ENCODE measurements around the gene MRPS21. TPM values are rescaled to one million over a fixed set of nuclear protein-coding genes. Genes with fewer than 3 reads are reported as not detected.

The MRPS21 gene
- total RNA-seq, 2 donors from 2014 or later = 30.1 to 39.5 TPM

GRCh38 chr1:150281758-150282557 is 11.7 kb upstream of the MRPS21 start, which contains the start of gene CIART:
TSS of gene CIART (plus strand) at chr1:150282554. CDS start at chr1:150283268, 714 bp downstream.
- H3K27me3 ChIP-seq (replicated peaks; ENCODE audit: insufficient read depth) = no peaks in the 10 kb centered on the region
- no peaks in the 10 kb centered on the region for H3K9me3 ChIP-seq
- TF ChIP-seq CTCF (IDR thresholded peaks at IDR 0.05) = no peak
- DNase-seq (ENCODE audit: low spot score) (peak; percentile 97), ATAC-seq (ENCODE audit: insufficient number of reproducible peaks, low FRiP score, low read depth) (peak; percentile 99)
- H3K27ac ChIP-seq = peak within 1 kb of the TSS; percentile 96 to 97
- peak within 1 kb of the TSS; percentile 77 for H3K4me3 ChIP-seq
- peaks cover 10 to 22% of the 10 kb centered on the region in 2 donors for H3K4me1 ChIP-seq (ENCODE audit: control insufficient read depth in 1 of 2, low read depth in 2 of 2)
- peaks cover 5% of the 10 kb centered on the region for H3K36me3 ChIP-seq

- peak; percentile 8 for ATAC-seq (ENCODE audit: insufficient number of reproducible peaks, low FRiP score, low read depth)
- Histone ChIP-seq H3K36me3 (peaks cover 5% of the 10 kb centered on the region), H3K4me1 (ENCODE audit: control insufficient read depth in 1 of 2, low read depth in 2 of 2) (peaks cover 10 to 22% of the 10 kb centered on the region in 2 donors), H3K9me3 (no peaks in the 10 kb centered on the region), H3K4me3 (peak overlapping the region; percentile 77), H3K27ac (peak overlapping the region; percentile 96 to 97), H3K27me3 (replicated peaks; ENCODE audit: insufficient read depth) (no peaks in the 10 kb centered on the region)
- DNase-seq (ENCODE audit: low spot score) = no peak
- TF ChIP-seq CTCF (IDR thresholded peaks at IDR 0.05) = no peak
Measured at GRCh38 chr1:150282558-150282958, 11.1 kb upstream of the MRPS21 start.

GRCh38 chr1:150283260-150283659 is 10.4 kb upstream of the MRPS21 start:
- peaks cover 10 to 22% of the 10 kb centered on the region in 2 donors for H3K4me1 ChIP-seq (ENCODE audit: control insufficient read depth in 1 of 2, low read depth in 2 of 2)

GRCh38 chr1:150288382-150288781 is 5.3 kb upstream of the MRPS21 start:
- peaks cover 5 to 6% of the 10 kb centered on the region in 2 donors for H3K4me1 ChIP-seq (ENCODE audit: control insufficient read depth in 1 of 2, low read depth in 2 of 2)
- DNase-seq (ENCODE audit: low spot score) (no peak), ATAC-seq (ENCODE audit: insufficient number of reproducible peaks, low FRiP score, low read depth) (no peak)
- TF ChIP-seq CTCF (IDR thresholded peaks at IDR 0.05) = no peak
- no peak overlapping the region for H3K27ac ChIP-seq
- H3K4me3 ChIP-seq = no peak overlapping the region
- no peaks in the 10 kb centered on the region for H3K9me3 ChIP-seq
- H3K27me3 ChIP-seq (replicated peaks; ENCODE audit: insufficient read depth) = no peaks in the 10 kb centered on the region
- peaks cover 5% of the 10 kb centered on the region for H3K36me3 ChIP-seq

More at GRCh38 chr1:150283260-150283659, 10.4 kb upstream of the MRPS21 start:
- H3K27ac ChIP-seq = peak overlapping the region; percentile 96 to 97
- H3K4me3 ChIP-seq = peak overlapping the region; percentile 77
- H3K27me3 ChIP-seq (replicated peaks; ENCODE audit: insufficient read depth) = no peaks in the 10 kb centered on the region
- no peak for TF ChIP-seq CTCF (IDR thresholded peaks at IDR 0.05)
- H3K36me3 ChIP-seq = peaks cover 5% of the 10 kb centered on the region
- ATAC-seq (ENCODE audit: insufficient number of reproducible peaks, low FRiP score, low read depth) (no peak), DNase-seq (ENCODE audit: low spot score) (no peak)
- H3K9me3 ChIP-seq = no peaks in the 10 kb centered on the region

GRCh38 chr1:150288822-150289221 is 4.8 kb upstream of the MRPS21 start:
- Histone ChIP-seq H3K9me3 (no peaks in the 10 kb centered on the region), H3K36me3 (peaks cover 5% of the 10 kb centered on the region), H3K4me1 (ENCODE audit: control insufficient read depth in 1 of 2, low read depth in 2 of 2) (peaks cover 5 to 6% of the 10 kb centered on the region in 2 donors), H3K27me3 (replicated peaks; ENCODE audit: insufficient read depth) (no peaks in the 10 kb centered on the region), H3K27ac (no peak overlapping the region), H3K4me3 (no peak overlapping the region)
- TF ChIP-seq CTCF (IDR thresholded peaks at IDR 0.05) = no peak
- ATAC-seq (ENCODE audit: insufficient number of reproducible peaks, low FRiP score, low read depth) (no peak), DNase-seq (ENCODE audit: low spot score) (no peak)

Measured in thoracic aorta (tissue), 2 donors.